ENCODE data around the gene LIN52.

DNA sequence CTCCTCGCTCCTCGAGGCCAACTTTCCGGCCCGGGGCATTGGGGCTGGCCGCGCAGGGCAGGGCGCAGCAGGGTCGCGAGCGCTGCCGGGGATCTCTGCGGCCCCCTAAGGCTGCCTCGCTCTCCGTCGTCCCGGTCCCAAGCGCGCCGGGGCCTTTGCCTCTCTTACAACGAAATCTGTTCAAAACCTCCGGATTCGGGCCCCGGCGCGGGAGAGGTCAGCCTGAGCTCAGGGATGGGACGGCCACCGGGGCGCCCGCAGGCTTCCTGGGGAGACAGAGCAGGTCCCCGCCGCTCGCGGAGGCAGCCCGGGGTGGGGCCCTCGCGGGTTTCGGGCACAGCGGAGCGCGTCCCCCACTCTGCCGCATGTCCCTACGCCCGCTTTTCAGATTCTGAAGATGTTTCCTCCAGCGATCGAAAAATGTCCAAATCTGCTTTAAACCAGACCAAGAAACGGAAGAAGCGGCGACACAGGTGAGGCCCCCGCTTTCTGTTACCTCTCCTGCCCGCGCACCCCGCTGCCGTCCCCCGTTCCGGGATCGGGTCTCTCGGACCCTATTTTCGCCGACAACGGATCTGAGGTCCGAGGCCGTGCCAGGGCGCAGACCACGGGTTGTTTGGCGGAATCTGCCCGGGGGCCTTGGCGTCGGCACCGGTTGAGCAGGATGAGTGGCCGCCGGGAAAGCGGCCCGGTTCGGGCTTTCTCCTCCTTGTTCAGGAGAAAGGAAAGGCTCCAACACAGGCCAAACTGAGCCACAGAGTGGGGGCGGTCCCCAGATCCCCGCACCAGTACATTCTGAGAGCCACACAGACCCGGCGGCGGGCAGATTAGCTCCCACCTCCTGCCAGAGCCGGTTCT, 156.3 kb downstream of the LIN52 start:
- TF ChIP-seq, protein P1, sequence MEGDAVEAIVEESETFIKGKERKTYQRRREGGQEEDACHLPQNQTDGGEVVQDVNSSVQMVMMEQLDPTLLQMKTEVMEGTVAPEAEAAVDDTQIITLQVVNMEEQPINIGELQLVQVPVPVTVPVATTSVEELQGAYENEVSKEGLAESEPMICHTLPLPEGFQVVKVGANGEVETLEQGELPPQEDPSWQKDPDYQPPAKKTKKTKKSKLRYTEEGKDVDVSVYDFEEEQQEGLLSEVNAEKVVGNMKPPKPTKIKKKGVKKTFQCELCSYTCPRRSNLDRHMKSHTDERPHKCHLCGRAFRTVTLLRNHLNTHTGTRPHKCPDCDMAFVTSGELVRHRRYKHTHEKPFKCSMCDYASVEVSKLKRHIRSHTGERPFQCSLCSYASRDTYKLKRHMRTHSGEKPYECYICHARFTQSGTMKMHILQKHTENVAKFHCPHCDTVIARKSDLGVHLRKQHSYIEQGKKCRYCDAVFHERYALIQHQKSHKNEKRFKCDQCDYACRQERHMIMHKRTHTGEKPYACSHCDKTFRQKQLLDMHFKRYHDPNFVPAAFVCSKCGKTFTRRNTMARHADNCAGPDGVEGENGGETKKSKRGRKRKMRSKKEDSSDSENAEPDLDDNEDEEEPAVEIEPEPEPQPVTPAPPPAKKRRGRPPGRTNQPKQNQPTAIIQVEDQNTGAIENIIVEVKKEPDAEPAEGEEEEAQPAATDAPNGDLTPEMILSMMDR (IDR thresholded peaks at IDR 0.05; ENCODE audit: low read depth, low read length), result no peak
- TF ChIP-seq EZH2phosphoT487 (IDR thresholded peaks at IDR 0.05; ENCODE audit: low read depth), result no peak

All from OCI-LY3 (cell line).